Activated naive CD8-positive, alpha-beta T cell treated with anti-CD3 and anti-CD28 coated beads for 36 hours (primary cell): Measurements from ENCODE around the gene EFCAB11. TPM values are rescaled to one million over a fixed set of nuclear protein-coding genes. Genes with fewer than 3 reads are reported as not detected.

ENCODE experiments used
- DNase-seq: peaks from one replicate; pipeline ENCODE4 v3.0.0; 2021
- H3K27ac Mint-ChIP-seq: one replicate; pipeline ENCODE4 v1.8.0; 2022; ENCODE audit warnings: mild to moderate bottlenecking, moderate library complexity, mixed read lengths
- H3K27me3 Mint-ChIP-seq: one replicate; pipeline ENCODE4 v1.8.0; 2022; ENCODE audit warnings: mild to moderate bottlenecking, mixed read lengths
- H3K36me3 Mint-ChIP-seq: one replicate; pipeline ENCODE4 v1.8.0; 2021; ENCODE audit warnings: mild to moderate bottlenecking, mixed read lengths
- H3K4me1 Mint-ChIP-seq: one replicate; pipeline ENCODE4 v1.8.0; 2021; ENCODE audit warnings: mixed read lengths
- H3K4me3 Mint-ChIP-seq: one replicate; pipeline ENCODE4 v1.8.0; 2022; ENCODE audit warnings: mild to moderate bottlenecking, moderate library complexity, mixed read lengths
- H3K9me3 Mint-ChIP-seq: one replicate; pipeline ENCODE4 v1.8.0; 2022; ENCODE audit warnings: mixed read lengths
- total RNA-seq, 2 experiments: library from RNA; stranded (reverse); gene quantifications; one replicate each; pipeline ENCODE4 v1.2.3, GENCODE V29; 2021

Gene EFCAB11
- total RNA-seq, 2 experiments from 2014 or later, result 8.3 TPM

DNA sequence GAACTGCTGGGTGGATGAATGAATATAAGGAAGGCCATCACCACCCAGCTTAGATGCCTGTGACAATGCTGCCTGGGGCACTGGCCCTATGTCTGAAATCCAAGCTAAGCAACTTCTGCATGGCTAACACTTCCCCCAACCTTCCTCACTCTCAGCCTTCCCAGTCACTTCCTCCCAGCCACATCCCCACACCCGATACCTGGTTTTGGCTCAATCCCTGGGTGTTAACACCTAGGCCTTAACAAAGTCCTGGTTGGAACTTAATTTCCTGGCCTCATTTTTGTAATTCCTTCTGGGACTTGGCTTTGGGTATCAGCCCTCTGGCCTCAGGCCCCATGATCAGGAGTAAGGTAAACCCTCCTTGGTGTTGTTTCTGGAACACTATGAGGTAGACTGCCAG is 110.0 kb downstream of the EFCAB11 start:
- Mint-ChIP-seq H3K4me3 (no peak overlapping the region), H3K36me3 (no peaks in the 10 kb centered on the region), H3K9me3 (no peaks in the 10 kb centered on the region), H3K27ac (no peak overlapping the region), H3K27me3 (no peaks in the 10 kb centered on the region), H3K4me1 (no peaks in the 10 kb centered on the region)
- no peak for DNase-seq

DNA sequence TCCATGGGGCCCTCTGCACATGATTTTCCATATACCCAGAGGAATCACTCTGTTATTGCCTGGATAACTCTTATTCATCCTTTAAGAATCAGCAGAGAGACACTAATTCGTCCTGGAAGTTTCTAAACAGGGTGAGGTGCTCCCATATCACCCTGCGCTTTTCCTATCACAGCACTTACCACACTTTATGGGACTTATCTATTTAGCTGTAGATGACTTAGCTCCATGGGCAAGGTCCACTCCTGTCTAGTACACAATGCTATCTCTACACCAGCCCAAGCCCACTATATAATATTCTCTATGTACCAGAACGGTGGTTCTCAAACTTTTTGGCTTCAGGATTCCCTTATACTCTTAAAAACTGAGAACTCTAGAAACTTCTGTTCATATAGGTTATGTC is 111.7 kb downstream of the EFCAB11 start:
- DNase-seq, result no peak
- Mint-ChIP-seq H3K27ac (no peak overlapping the region), H3K4me1 (no peaks in the 10 kb centered on the region), H3K36me3 (no peaks in the 10 kb centered on the region), H3K9me3 (peaks cover 3% of the 10 kb centered on the region), H3K27me3 (no peaks in the 10 kb centered on the region), H3K4me3 (no peak overlapping the region)

DNA sequence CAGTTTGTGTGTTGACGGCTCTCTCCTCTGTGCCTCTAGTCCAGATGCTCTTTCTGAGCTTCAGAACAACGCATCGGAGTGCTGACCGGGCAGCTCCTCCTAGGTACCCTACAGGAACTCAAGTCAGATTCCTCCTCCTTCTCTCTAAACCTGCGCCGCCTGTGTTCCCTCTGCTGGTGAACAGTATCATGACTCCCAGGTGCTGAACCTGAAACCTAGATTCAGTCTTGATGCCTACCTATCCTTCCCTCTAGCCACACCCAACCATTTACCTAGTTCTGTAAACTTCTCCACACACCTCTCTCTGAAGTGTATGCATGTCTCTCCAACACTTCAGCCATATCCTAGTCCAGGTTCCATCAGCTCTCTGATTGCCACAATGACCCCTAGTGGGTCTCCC is 112.7 kb downstream of the EFCAB11 start:
- DNase-seq, result no peak
- Mint-ChIP-seq H3K27ac (no peak overlapping the region), H3K36me3 (no peaks in the 10 kb centered on the region), H3K27me3 (no peaks in the 10 kb centered on the region), H3K4me1 (no peaks in the 10 kb centered on the region), H3K9me3 (peaks cover 3% of the 10 kb centered on the region), H3K4me3 (no peak overlapping the region)

DNA sequence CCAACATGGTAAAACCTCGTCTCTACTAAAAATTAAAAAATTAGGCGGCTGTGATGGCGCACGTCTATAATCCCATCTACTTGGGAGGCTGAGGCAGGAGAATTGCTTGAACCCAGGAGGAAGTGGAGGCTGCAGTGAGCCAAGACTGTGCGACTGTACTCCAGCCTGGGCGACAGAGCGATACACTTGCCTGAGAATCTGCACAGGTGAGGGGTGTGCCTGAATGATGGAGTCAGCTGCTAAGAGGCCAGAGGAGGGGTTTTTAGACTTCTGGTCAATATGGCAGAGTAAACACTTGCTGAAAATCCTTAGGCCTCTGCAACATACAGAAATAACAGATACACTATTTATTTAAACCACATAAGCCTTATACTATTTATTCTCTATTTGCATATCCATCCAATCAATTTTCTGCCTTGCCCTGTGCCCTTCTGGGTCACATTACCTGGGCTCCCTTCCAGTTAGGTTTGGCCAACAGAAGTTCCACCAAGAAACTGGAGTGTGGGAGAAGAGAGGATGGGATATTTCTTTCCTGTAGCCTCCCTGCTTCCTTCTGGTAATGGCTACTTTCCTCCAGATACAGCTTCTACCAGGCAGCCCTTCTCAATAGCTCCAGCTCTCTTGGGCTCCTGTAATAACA is 117.6 kb downstream of the EFCAB11 start:
- no peaks in the 10 kb centered on the region for H3K4me1 Mint-ChIP-seq
- peaks cover 3% of the 10 kb centered on the region for H3K9me3 Mint-ChIP-seq
- H3K4me3 Mint-ChIP-seq, result no peak overlapping the region
- no peak overlapping the region for H3K27ac Mint-ChIP-seq
- peaks cover 2% of the 10 kb centered on the region for H3K36me3 Mint-ChIP-seq
- no peak for DNase-seq
- H3K27me3 Mint-ChIP-seq, result no peaks in the 10 kb centered on the region

DNA sequence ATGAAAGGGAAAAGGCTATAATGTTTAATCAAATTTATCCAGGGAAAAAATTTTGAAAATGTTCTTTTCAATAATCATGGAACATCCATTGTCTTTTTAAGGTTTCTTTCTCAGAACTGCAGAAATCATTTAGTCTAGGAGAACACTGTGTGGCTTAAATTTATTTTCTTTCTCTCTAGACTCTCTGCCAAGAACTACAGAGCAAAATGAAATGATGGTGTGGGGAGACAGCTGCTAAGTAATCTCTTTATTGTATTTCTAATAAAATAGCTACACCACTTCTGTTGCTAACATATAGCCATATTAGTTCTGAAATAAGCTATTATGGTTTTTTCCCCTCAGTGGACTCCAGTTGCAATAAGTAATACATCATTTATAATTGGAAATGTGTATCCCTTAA is 120.9 kb downstream of the EFCAB11 start:
- Mint-ChIP-seq H3K4me3 (no peak overlapping the region), H3K9me3 (peaks cover 3% of the 10 kb centered on the region), H3K27me3 (no peaks in the 10 kb centered on the region), H3K4me1 (no peaks in the 10 kb centered on the region), H3K36me3 (peaks cover 2% of the 10 kb centered on the region), H3K27ac (no peak overlapping the region)
- DNase-seq, result no peak

DNA sequence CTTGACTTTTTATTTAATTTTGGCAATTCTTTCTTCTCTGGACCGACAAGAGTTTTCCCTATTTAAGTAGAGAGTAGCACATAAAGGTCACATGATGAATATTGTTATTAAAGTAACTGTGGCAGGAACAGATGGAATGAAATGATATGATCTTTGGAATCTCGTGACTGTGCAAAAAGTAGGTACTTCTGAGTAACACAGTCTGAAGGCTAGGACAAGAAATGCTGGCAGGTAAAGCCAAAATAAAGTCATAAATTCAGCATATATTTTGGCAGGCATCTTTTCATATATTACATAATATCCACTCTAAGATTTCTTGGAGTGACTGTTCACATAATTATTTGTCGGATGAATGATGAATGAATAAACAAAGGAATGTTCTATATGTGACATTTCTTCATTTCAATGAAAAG is 121.4 kb downstream of the EFCAB11 start:
- no peak for DNase-seq
- Mint-ChIP-seq H3K36me3 (peaks cover 2% of the 10 kb centered on the region), H3K27me3 (no peaks in the 10 kb centered on the region), H3K9me3 (peaks cover 1% of the 10 kb centered on the region), H3K27ac (no peak overlapping the region), H3K4me1 (no peaks in the 10 kb centered on the region), H3K4me3 (no peak overlapping the region)

DNA sequence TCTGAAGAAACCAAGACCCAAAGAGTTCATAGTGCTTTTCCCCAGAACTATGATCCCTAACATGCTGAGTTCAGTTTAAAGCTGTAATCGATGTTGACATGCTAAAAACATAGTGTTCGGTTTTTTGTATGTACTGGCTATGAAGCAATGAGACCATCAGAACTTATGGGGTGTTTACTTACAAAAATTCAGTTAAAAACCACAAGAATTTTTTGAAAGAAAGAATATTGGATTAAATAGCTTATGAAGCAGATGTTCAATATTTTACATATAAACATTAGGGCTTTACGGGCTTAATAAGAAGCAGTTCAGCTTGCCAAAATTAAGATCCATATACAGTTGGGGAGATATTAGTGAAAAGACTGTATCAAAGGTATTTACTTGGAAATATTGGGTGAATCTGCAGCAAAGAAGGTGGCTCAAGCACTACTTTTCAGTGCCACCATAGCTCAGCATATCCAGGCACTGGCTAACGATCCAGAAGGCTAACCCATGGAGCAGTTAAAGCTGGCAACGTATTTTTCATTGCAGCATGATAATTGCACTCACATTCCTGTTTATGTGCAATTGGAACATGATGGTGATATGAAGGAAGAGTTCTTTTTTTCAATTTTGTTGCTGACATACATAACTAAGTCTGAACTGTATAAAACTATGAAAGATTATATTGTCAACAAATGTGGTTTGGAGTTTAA is 125.9 kb downstream of the EFCAB11 start:
- Mint-ChIP-seq H3K27me3 (no peaks in the 10 kb centered on the region), H3K27ac (no peak overlapping the region)

DNA sequence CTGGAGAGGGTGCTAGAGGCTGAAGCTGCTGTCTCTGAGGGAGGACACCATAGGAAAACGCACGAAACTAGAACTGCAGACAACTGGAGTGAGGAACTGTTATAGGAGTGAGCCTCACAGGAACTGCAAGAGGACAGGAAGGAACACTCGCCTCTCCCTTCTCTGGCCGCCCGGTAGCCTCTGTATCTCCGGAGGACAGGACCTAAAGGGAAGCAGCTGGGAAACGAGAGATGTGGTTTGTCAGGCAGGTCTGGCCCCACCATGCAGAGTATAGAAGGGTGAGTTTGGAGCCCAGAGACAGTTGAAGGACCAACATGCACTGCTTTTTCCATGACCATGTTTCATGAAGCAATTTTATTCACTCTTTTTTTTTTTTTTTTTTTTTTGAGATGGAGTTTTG is 127.3 kb downstream of the EFCAB11 start:
- Mint-ChIP-seq H3K27me3 (no peaks in the 10 kb centered on the region), H3K36me3 (peaks cover 6% of the 10 kb centered on the region), H3K9me3 (peaks cover 9% of the 10 kb centered on the region), H3K4me1 (no peaks in the 10 kb centered on the region), H3K27ac (no peak overlapping the region), H3K4me3 (no peak overlapping the region)
- no peak for DNase-seq

More for the DNA sequence above, 125.9 kb downstream of the EFCAB11 start:
- no peak for DNase-seq
- no peak overlapping the region for H3K4me3 Mint-ChIP-seq
- peaks cover 4% of the 10 kb centered on the region for H3K9me3 Mint-ChIP-seq
- H3K4me1 Mint-ChIP-seq, result no peaks in the 10 kb centered on the region
- peaks cover 4% of the 10 kb centered on the region for H3K36me3 Mint-ChIP-seq

DNA sequence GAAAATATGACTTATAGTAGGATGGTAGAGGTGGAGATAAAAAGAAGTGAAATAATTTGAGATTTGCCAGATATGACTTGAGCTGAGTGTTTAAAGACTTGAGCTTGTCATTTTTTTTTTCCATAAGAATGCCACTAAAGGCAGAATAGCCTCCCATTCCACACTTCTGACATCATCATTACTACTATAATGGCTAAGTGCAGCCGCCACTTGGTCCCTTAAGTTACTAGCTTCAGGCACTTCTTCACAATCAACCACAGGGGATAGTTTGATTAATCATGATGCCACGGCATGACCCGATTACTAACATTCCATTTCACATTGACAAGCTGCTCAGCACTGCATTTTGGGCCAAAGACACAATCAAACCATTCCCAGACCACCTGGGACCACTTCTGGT is 127.9 kb downstream of the EFCAB11 start:
- Mint-ChIP-seq H3K9me3 (peaks cover 9% of the 10 kb centered on the region), H3K27ac (no peak overlapping the region), H3K27me3 (no peaks in the 10 kb centered on the region), H3K36me3 (peaks cover 6% of the 10 kb centered on the region), H3K4me1 (no peaks in the 10 kb centered on the region), H3K4me3 (no peak overlapping the region)
- no peak for DNase-seq

DNA sequence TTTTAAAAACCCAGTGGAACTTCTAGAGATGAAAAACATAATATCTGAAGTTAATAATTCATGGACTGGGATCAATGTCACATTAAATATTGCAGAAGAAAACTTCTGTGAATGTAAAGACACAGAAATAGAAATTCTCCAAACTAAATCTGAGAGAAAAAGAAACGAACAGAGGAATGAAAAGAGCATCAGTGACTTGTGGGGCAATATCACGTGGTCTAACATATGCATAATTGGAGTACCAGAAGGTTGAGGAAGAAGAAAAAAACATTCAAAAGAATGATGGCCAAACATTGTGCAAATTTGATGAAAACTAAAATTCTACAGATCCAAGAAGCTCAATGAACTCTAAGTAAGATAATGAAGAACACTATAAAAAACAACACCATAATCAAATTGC is 130.8 kb downstream of the EFCAB11 start:
- Mint-ChIP-seq H3K27ac (no peak overlapping the region), H3K9me3 (peaks cover 9% of the 10 kb centered on the region), H3K4me3 (no peak overlapping the region), H3K27me3 (no peaks in the 10 kb centered on the region), H3K36me3 (peaks cover 6% of the 10 kb centered on the region), H3K4me1 (no peaks in the 10 kb centered on the region)
- DNase-seq, result no peak

DNA sequence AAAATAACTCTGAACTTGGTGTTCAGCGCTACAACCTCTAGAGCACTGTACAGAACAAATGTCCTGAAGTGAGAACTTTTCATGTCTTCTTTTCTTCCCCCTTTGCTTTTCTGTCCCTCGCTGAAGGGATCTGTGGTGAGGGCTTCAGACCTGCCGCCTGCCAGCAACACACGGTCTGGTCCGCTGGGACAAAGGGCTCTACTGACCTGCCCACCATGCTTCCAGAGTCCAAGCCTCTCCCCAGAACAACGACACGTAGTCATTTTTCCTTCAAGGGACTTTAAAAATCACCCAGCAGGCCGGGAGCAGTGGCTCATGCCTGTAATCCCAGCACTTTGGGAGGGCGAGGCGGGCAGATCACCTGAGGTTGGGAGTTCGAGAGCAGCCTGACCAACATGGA is 140.4 kb downstream of the EFCAB11 start:
- Mint-ChIP-seq H3K9me3 (no peaks in the 10 kb centered on the region), H3K27ac (no peak overlapping the region), H3K36me3 (no peaks in the 10 kb centered on the region), H3K27me3 (peaks cover 7% of the 10 kb centered on the region), H3K4me3 (no peak overlapping the region), H3K4me1 (no peaks in the 10 kb centered on the region)
- DNase-seq, result no peak

DNA sequence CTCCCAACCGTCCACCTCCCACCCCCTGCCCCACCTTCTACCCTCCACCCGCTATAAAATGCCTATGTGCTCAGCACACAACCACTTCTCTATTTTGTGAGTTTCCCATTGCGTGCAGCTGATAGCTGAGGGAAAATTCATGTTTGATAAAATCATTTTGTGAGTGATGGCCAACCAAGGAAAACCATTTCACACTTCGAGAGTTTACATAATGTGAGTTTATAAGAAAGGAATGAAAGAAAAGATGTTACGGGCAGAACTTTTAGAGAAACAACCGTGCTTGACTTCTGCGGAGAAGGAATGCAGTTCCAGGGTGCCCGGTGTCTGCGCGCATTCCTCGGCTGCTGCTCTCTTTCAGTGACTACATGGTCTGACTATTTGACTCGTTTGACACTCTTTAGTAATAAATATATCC is 140.9 kb downstream of the EFCAB11 start:
- Mint-ChIP-seq H3K27me3 (peaks cover 7% of the 10 kb centered on the region), H3K36me3 (no peaks in the 10 kb centered on the region), H3K4me3 (no peak overlapping the region), H3K4me1 (no peaks in the 10 kb centered on the region), H3K9me3 (no peaks in the 10 kb centered on the region), H3K27ac (no peak overlapping the region)
- DNase-seq, result no peak

DNA sequence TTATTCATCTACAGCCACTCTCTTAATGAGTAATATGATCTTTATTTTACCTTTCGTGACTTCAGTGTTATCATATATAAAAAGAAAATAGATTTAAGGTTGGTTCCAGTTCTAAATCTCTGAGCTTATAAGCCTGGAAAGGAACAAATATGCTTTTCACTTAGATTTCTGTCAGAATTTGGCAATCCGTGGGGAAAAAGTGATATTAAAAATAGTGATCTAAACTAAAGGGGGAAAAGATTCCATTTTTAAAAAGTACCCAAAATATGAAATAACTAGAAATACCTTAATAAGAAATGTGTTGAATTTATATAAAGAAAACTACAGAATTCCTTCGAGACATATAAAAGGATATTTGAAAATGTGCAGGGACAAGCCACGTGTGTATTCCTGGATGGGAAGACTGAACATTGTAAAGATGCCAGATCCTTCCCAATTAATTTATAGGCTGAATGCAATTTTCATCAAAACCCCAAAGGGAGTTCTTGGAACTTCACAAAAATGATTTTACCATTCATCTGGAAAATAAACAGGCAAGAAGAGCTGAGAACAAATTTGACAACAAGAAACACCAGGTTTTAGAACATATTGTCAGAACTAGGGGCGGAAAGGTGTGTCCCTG is 142.5 kb downstream of the EFCAB11 start:
- Mint-ChIP-seq H3K27me3 (peaks cover 7% of the 10 kb centered on the region), H3K4me3 (no peak overlapping the region), H3K27ac (no peak overlapping the region), H3K9me3 (no peaks in the 10 kb centered on the region), H3K4me1 (no peaks in the 10 kb centered on the region), H3K36me3 (no peaks in the 10 kb centered on the region)
- no peak for DNase-seq

DNA sequence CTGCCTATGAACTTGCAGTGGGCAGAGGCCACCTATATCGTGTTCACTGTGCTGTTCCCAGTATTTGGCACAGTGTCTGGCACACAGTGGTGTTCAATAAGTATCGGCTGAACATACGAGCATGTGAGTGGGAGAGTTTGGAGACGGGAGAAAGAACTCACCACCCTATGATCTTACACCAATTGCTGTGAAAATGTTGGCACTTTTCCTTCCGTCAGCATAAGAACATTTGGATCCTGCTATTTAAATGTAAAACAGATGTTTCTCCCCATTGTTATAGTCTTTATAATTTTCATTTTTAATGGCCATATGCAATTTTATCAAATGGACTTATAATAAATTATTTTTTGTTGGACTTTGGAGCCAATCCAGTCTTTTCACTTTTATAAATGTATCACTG is 144.4 kb downstream of the EFCAB11 start:
- Mint-ChIP-seq H3K27ac (no peak overlapping the region), H3K4me1 (no peaks in the 10 kb centered on the region), H3K9me3 (no peaks in the 10 kb centered on the region), H3K36me3 (no peaks in the 10 kb centered on the region), H3K27me3 (peaks cover 6% of the 10 kb centered on the region), H3K4me3 (no peak overlapping the region)
- no peak for DNase-seq

DNA sequence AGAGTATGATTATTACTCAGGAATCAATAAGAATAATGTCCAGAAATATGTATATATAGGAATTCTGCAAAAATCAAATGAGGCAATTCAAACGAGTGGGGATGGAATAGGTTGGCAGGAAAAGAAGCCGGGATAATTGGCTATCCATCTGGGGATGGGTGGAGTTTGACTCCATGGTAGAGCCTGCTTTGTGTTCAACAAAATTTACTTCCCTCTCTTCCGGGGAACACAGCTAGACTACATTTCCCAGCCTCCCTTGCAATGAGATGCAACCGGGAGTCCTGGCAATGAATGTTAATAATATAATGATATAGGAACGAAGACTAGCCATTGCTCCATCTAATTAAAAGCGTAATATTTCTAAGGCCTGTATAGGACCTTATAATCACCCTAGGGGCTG is 146.6 kb downstream of the EFCAB11 start:
- no peak overlapping the region for H3K27ac Mint-ChIP-seq
- no peaks in the 10 kb centered on the region for H3K9me3 Mint-ChIP-seq
- no peak for DNase-seq
- H3K36me3 Mint-ChIP-seq, result no peaks in the 10 kb centered on the region
- no peaks in the 10 kb centered on the region for H3K27me3 Mint-ChIP-seq
- no peaks in the 10 kb centered on the region for H3K4me1 Mint-ChIP-seq
- H3K4me3 Mint-ChIP-seq, result no peak overlapping the region

DNA sequence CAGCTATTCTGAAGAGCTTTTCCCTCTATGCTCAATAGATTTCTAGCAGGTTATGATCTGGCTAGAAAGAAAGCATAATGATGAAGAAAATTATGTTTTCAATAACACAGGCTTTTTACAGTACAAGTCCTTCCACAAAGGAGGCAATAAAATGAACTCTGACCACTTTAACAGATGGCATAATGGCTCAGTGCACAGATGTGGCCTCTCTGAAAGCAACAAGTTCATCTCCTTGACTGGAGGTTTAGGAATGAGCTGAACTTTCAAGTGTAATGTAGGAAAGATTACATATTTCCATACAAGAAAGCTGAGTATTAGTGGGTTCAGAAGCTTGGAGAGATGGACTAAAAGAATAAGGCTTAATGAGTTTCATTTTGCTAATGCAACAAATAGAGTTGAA is 147.4 kb downstream of the EFCAB11 start:
- H3K4me1 Mint-ChIP-seq, result no peaks in the 10 kb centered on the region
- no peaks in the 10 kb centered on the region for H3K27me3 Mint-ChIP-seq
- no peak overlapping the region for H3K27ac Mint-ChIP-seq
- H3K36me3 Mint-ChIP-seq, result no peaks in the 10 kb centered on the region
- no peak overlapping the region for H3K4me3 Mint-ChIP-seq
- DNase-seq, result no peak
- H3K9me3 Mint-ChIP-seq, result no peaks in the 10 kb centered on the region
